ENCODE data around the gene NEUROD2.

DNA sequence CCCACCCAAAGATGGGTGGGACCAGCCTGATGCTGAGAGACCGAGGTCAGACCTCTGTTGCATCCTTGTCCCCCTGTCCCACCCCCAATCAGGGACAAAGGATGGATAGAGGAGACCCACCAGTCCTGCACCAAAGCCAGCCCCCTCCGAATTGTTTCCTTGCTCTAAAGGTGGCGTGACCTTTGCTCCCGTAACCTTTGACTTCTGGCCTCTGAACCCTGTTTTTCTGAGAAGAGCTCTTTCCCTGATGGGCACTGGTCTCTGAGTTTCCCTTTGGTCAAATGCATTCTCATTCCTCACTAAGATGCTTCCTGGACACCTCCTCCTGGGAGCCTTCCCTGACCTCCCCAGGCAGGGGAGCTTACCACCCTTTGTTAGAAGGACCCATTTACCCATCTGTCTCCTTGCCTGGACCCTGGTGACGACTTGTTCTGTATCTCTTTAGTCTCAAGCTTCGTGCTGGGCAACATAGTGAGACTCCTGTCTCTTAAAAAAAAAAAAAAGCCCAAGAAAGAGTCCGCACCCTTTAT lies 5.3 kb upstream of the NEUROD2 start:
- TF ChIP-seq, protein P1, sequence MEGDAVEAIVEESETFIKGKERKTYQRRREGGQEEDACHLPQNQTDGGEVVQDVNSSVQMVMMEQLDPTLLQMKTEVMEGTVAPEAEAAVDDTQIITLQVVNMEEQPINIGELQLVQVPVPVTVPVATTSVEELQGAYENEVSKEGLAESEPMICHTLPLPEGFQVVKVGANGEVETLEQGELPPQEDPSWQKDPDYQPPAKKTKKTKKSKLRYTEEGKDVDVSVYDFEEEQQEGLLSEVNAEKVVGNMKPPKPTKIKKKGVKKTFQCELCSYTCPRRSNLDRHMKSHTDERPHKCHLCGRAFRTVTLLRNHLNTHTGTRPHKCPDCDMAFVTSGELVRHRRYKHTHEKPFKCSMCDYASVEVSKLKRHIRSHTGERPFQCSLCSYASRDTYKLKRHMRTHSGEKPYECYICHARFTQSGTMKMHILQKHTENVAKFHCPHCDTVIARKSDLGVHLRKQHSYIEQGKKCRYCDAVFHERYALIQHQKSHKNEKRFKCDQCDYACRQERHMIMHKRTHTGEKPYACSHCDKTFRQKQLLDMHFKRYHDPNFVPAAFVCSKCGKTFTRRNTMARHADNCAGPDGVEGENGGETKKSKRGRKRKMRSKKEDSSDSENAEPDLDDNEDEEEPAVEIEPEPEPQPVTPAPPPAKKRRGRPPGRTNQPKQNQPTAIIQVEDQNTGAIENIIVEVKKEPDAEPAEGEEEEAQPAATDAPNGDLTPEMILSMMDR (IDR thresholded peaks at IDR 0.05; ENCODE audit: low read length): no peak
- no peak for TF ChIP-seq EZH2 (optimal IDR thresholded peaks at IDR 0.05; ENCODE audit: low read depth, low read length)
- TF ChIP-seq EZH2phosphoT487 (IDR thresholded peaks at IDR 0.05; ENCODE audit: low read length): no peak

All from MM.1S (cell line).